Trophoblast cell (in vitro differentiated cells and primary cell): ENCODE data around the gene TRIM32.
A peak's percentile ranks its signal among the peaks of the same experiment; 100 is the strongest.

ENCODE experiments used
- DNase-seq, 2 donors: peaks; one replicate each; pipeline ENCODE4 v3.0.0-alpha.2; 2016
- H2AFZ ChIP-seq: 2 replicates; pipeline ENCODE4 v1.6.1; 2013; ENCODE audit warnings: low read length, moderate library complexity, mild to moderate bottlenecking; ENCODE audit not compliant: insufficient read depth, poor library complexity
- H2AK5ac ChIP-seq: 2 replicates; pipeline ENCODE4 v1.6.1; 2013; ENCODE audit warnings: mild to moderate bottlenecking, low read length
- H2BK120ac ChIP-seq: 2 replicates; pipeline ENCODE4 v1.6.1; 2013; ENCODE audit warnings: low read length, mild to moderate bottlenecking, moderate library complexity; ENCODE audit not compliant: insufficient read depth, poor library complexity
- H2BK12ac ChIP-seq: 2 replicates; pipeline ENCODE4 v1.6.1; 2013; ENCODE audit warnings: mild to moderate bottlenecking, low read length, moderate library complexity
- H2BK5ac ChIP-seq: 2 replicates; pipeline ENCODE4 v1.6.1; 2013; ENCODE audit warnings: low read length, low read depth, moderate library complexity, mild to moderate bottlenecking; ENCODE audit not compliant: poor library complexity
- H3K14ac ChIP-seq: 2 replicates; pipeline ENCODE4 v1.6.1; 2013; ENCODE audit warnings: mild to moderate bottlenecking, low read length
- H3K18ac ChIP-seq: 2 replicates; pipeline ENCODE4 v1.6.1; 2013; ENCODE audit warnings: mild to moderate bottlenecking, low read length
- H3K23ac ChIP-seq: 2 replicates; pipeline ENCODE4 v1.6.1; 2013; ENCODE audit warnings: low read length
- H3K27ac ChIP-seq: 2 replicates; pipeline ENCODE4 v1.5.1; 2013; ENCODE audit warnings: low read depth, mild to moderate bottlenecking, inconsistent platforms, low read length, moderate library complexity
- H3K27me3 ChIP-seq: 2 replicates; pipeline ENCODE4 v1.6.1; 2013; ENCODE audit warnings: inconsistent platforms, mild to moderate bottlenecking, low read length, moderate library complexity; ENCODE audit not compliant: insufficient read depth
- H3K36me3 ChIP-seq, 2 experiments: 1 replicate in 1 of 2; 2 replicates in 1 of 2; pipeline ENCODE4 v1.6.1; 2013; ENCODE audit warnings: low read length in 2 of 2, mild to moderate bottlenecking in 2 of 2, moderate library complexity in 1 of 2; ENCODE audit not compliant: insufficient read depth in 2 of 2, control insufficient read depth in 1 of 2
- H3K4ac ChIP-seq: 2 replicates; pipeline ENCODE4 v1.6.1; 2013; ENCODE audit warnings: low read depth, mild to moderate bottlenecking, low read length, moderate library complexity
- H3K4me1 ChIP-seq, 2 experiments: 1 replicate in 1 of 2; 2 replicates in 1 of 2; pipeline ENCODE4 v1.6.1; 2013; ENCODE audit warnings: low read length in 2 of 2, mild to moderate bottlenecking in 2 of 2, moderate library complexity in 1 of 2; ENCODE audit not compliant: insufficient read depth in 2 of 2, control insufficient read depth in 1 of 2
- H3K4me2 ChIP-seq: 2 replicates; pipeline ENCODE4 v1.6.1; 2013; ENCODE audit warnings: inconsistent platforms, mild to moderate bottlenecking, low read length, moderate library complexity
- H3K4me3 ChIP-seq: 2 replicates; pipeline ENCODE4 v1.5.1; 2013; ENCODE audit warnings: mild to moderate bottlenecking, low read depth, low read length, inconsistent platforms
- H3K79me1 ChIP-seq: one replicate; pipeline ENCODE4 v1.6.1; 2013; ENCODE audit warnings: low read length
- H3K79me2 ChIP-seq: 2 replicates; pipeline ENCODE4 v1.6.1; 2013; ENCODE audit warnings: low read length, mild to moderate bottlenecking; ENCODE audit not compliant: control insufficient read depth, insufficient read depth, poor library complexity
- H3K9ac ChIP-seq: 2 replicates; pipeline ENCODE4 v1.6.1; 2013; ENCODE audit warnings: mild to moderate bottlenecking, low read length
- H3K9me3 ChIP-seq: 2 replicates; pipeline ENCODE4 v1.6.1; 2013; ENCODE audit warnings: low read depth, mild to moderate bottlenecking, control low read depth, inconsistent platforms, low read length; ENCODE audit not compliant: insufficient read depth
- H4K12ac ChIP-seq: 2 replicates; pipeline ENCODE4 v1.6.1; 2013; ENCODE audit warnings: low read depth, mild to moderate bottlenecking, low read length, moderate library complexity
- H4K8ac ChIP-seq: 2 replicates; pipeline ENCODE4 v1.6.1; 2013; ENCODE audit warnings: low read depth, mild to moderate bottlenecking, low read length, moderate library complexity
- H4K91ac ChIP-seq: one replicate; pipeline ENCODE4 v1.6.1; 2013; ENCODE audit warnings: low read depth, mild to moderate bottlenecking, low read length, moderate library complexity
- WGBS: extraction: QIAGEN DNeasy Blood & Tissue Kit; methylation state at CpG from one replicate; pipeline ENCODE4 v1.1.7; 2013; ENCODE audit warnings: missing lambda C conversion rate; ENCODE audit not compliant: insufficient read length, insufficient coverage; ENCODE audit errors: extremely low coverage; 5-methylcytosine and 5-hydroxymethylcytosine counted together

Gene TRIM32

DNA sequence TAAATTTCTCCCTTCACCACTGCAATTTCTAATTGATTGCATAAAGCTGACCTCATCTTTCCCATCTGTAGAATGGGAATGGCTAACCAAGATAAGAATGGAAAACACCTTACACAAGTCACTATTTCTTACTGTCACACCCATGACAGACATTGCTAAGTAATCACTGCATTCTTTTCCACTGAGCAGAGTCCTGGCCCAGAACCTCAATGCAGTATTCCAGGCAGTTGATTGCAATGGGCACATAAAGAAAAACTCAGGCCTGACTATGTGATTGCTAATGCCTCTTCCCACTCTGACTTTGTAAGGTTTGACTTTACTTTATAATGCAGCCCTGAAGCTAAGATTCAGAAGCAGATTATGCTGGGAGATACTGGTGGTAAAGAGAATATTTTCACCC is 29.3 kb downstream of the TRIM32 start:
- H2BK12ac ChIP-seq: no peak overlapping the region
- H3K4me2 ChIP-seq: no peak overlapping the region
- H4K91ac ChIP-seq: no peak overlapping the region
- no peak overlapping the region for H3K4me3 ChIP-seq
- no peaks in the 10 kb centered on the region for H3K9me3 ChIP-seq
- H3K23ac ChIP-seq: no peak overlapping the region
- H2BK5ac ChIP-seq: no peak overlapping the region
- H2AFZ ChIP-seq: no peak overlapping the region
- H3K36me3 ChIP-seq: no peaks in the 10 kb centered on the region
- H2AK5ac ChIP-seq: no peak overlapping the region
- H3K14ac ChIP-seq: no peak overlapping the region
- no peaks in the 10 kb centered on the region for H3K27me3 ChIP-seq
- DNase-seq: peak; percentile 84 to 93
- H4K8ac ChIP-seq: no peak overlapping the region
- no peaks in the 10 kb centered on the region for H3K79me2 ChIP-seq
- no peak overlapping the region for H3K18ac ChIP-seq
- H3K79me1 ChIP-seq: no peaks in the 10 kb centered on the region
- H4K12ac ChIP-seq: no peak overlapping the region
- H3K9ac ChIP-seq: no peak overlapping the region
- peaks cover 2 to 5% of the 10 kb centered on the region in 2 experiments for H3K4me1 ChIP-seq
- no peak overlapping the region for H3K27ac ChIP-seq
- H2BK120ac ChIP-seq: no peak overlapping the region
- H3K4ac ChIP-seq: no peak overlapping the region

DNA sequence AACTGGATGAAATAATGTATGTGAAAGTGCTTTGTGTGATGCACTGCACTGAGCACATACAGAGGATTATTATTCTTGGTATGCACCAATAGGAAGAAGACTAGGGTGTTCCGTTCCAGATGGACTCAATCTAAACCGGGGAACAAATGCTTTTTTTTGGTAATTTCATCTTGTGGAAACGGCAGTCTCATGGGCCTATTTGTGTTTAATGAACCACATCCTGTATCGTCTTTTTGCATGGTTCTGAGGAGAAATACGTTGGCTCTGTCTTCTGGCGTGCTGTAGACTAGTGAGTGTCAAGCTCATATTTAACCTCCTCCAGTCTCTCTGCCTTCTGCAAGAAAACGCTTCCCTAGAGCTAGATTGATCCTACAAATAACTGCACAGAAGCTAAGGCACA is 30.0 kb downstream of the TRIM32 start:
- no peaks in the 10 kb centered on the region for H3K79me1 ChIP-seq
- H3K9me3 ChIP-seq: no peaks in the 10 kb centered on the region
- H3K27ac ChIP-seq: no peak overlapping the region
- H3K27me3 ChIP-seq: no peaks in the 10 kb centered on the region
- no peaks in the 10 kb centered on the region for H3K79me2 ChIP-seq
- H3K9ac ChIP-seq: no peak overlapping the region
- WGBS: no CpG with 5 or more reads among the region's 7 CpGs
- H3K4ac ChIP-seq: no peak overlapping the region
- no peak overlapping the region for H3K14ac ChIP-seq
- no peak overlapping the region for H3K23ac ChIP-seq
- H3K4me2 ChIP-seq: no peak overlapping the region
- no peak overlapping the region for H2BK12ac ChIP-seq
- no peak overlapping the region for H3K4me3 ChIP-seq
- no peak overlapping the region for H2BK5ac ChIP-seq
- H4K12ac ChIP-seq: no peak overlapping the region
- no peak overlapping the region for H2BK120ac ChIP-seq
- H4K91ac ChIP-seq: no peak overlapping the region
- H2AK5ac ChIP-seq: no peak overlapping the region
- no peaks in the 10 kb centered on the region for H3K36me3 ChIP-seq
- peaks cover 2 to 5% of the 10 kb centered on the region in 2 experiments for H3K4me1 ChIP-seq
- no peak overlapping the region for H3K18ac ChIP-seq
- no peak for DNase-seq
- H2AFZ ChIP-seq: no peak overlapping the region
- no peak overlapping the region for H4K8ac ChIP-seq

DNA sequence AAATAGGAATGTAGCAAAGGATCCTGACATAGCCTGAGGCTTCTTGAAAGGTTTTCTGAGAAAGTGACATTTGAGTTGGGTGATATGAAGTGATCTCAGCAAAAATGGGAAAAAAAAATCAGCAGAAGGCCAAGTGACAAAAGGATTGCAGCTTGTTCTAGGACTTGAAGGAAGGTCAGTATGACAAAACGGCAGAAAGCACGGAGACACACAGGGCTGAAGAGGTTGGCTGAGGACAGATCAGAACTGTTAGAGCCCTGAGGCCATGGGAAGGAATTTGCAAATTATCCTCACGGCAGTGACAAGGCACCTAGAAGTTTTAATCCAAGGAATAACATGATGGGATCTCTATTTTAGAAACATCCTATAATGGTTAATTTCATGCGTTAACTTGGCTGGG is 31.0 kb downstream of the TRIM32 start:
- no peak overlapping the region for H2BK5ac ChIP-seq
- peak; percentile 63 to 81 for DNase-seq
- no peak overlapping the region for H3K9ac ChIP-seq
- no peaks in the 10 kb centered on the region for H3K27me3 ChIP-seq
- H3K4ac ChIP-seq: no peak overlapping the region
- H3K79me1 ChIP-seq: no peaks in the 10 kb centered on the region
- no peak overlapping the region for H2BK12ac ChIP-seq
- no peak overlapping the region for H4K8ac ChIP-seq
- no peak overlapping the region for H3K18ac ChIP-seq
- no peak overlapping the region for H4K12ac ChIP-seq
- no peak overlapping the region for H2AFZ ChIP-seq
- no peak overlapping the region for H3K27ac ChIP-seq
- H3K9me3 ChIP-seq: no peaks in the 10 kb centered on the region
- H3K4me3 ChIP-seq: no peak overlapping the region
- H2BK120ac ChIP-seq: no peak overlapping the region
- H3K23ac ChIP-seq: no peak overlapping the region
- H3K4me2 ChIP-seq: no peak overlapping the region
- no peaks in the 10 kb centered on the region for H3K36me3 ChIP-seq
- no peak overlapping the region for H4K91ac ChIP-seq
- no CpG with 5 or more reads among the region's 4 CpGs for WGBS
- H2AK5ac ChIP-seq: no peak overlapping the region
- peaks cover 2 to 5% of the 10 kb centered on the region in 2 experiments for H3K4me1 ChIP-seq
- H3K79me2 ChIP-seq: no peaks in the 10 kb centered on the region
- no peak overlapping the region for H3K14ac ChIP-seq

DNA sequence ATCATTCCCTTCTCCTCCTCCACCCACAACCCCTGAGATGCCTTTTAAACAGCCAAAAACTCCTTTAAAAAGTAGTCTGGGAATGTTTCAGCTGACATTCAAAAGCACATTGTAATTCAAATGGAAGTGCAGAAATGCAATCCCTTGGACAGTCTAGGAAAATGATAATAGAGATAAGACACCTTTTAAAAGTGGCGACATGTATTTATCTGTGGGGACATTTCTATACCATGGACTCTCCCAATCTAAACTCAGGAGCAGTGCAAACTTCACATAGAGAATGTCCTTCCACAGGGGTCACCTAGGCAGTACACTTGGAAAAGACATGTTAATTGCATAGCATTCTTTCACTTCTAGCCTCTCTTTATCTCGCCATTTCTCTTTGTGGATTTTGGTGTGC is 33.0 kb downstream of the TRIM32 start:
- H3K4me3 ChIP-seq: no peak overlapping the region
- no peaks in the 10 kb centered on the region for H3K79me1 ChIP-seq
- H3K9me3 ChIP-seq: no peaks in the 10 kb centered on the region
- no peak overlapping the region for H4K12ac ChIP-seq
- H3K27ac ChIP-seq: no peak overlapping the region
- H4K8ac ChIP-seq: no peak overlapping the region
- H3K18ac ChIP-seq: no peak overlapping the region
- H3K4me2 ChIP-seq: no peak overlapping the region
- no peak overlapping the region for H3K23ac ChIP-seq
- H3K27me3 ChIP-seq: no peaks in the 10 kb centered on the region
- no peaks in the 10 kb centered on the region for H3K36me3 ChIP-seq
- H2BK12ac ChIP-seq: no peak overlapping the region
- peak in 1 of 2 donors; percentile 77 for DNase-seq
- no peak overlapping the region for H4K91ac ChIP-seq
- no peak overlapping the region for H3K9ac ChIP-seq
- no peak overlapping the region for H3K4ac ChIP-seq
- H3K14ac ChIP-seq: no peak overlapping the region
- H2AFZ ChIP-seq: no peak overlapping the region
- WGBS: no CpG with 5 or more reads among the region's 2 CpGs
- no peak overlapping the region for H2BK120ac ChIP-seq
- no peaks in the 10 kb centered on the region for H3K79me2 ChIP-seq
- H2AK5ac ChIP-seq: no peak overlapping the region
- H2BK5ac ChIP-seq: no peak overlapping the region
- peaks cover 2 to 5% of the 10 kb centered on the region in 2 experiments for H3K4me1 ChIP-seq
